NCI-H774 (cell line): ENCODE measurements around the gene ACE.

Experiments used
- DNase-seq: peaks from one replicate; lab custom pipeline; 2025; lab: John Stamatoyannopoulos, UW

ACE gene

DNA sequence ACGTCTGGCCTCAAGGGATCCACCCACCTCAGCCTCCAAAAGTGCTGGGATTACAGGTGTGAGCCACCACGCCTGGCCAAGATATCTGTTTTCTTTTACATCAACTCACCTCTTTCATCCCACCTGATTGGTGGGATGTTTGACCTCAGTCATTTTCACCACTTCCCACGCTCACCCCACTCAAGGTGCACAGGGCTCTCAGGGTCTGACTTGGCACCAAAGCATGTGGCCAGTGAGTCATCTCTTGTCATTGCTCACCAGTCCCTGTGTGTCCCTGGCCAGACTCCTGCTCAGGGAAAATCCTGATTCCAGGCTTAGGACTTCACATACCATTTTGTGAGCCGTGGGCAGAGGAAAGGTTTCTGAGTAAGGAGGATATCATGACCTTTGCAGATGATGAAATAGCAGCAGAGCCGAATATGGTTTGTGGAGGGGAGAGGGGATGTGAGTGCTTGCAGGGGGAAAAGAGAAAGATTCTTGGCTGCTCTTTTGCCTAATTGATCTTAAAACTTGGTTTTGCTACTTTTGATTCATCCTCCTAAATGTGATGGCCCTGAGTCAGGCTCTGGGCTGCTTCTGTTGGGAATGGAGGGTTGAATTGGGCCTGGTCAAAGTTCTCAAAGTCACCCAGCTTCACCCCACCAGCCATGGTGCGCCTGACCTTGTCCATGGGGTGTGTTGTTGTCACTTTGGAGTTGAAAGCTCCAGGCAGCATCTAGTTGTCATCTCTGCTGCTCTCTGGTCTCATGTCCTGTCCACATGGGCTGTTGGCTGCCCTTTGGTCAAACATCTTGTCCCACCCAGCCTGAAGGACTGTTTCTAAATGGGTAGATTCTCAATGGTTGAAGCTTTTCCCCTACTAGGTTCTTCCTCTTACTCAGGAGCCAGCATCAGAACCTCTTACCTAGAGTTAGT, 40.3 kb downstream of the ACE start:
- no peak for DNase-seq

- no peak for DNase-seq
These were observed 41.1 kb downstream of the ACE start for GRCh38 chr17:63517825-63518534.

GRCh38 chr17:63519116-63519881, 42.4 kb downstream of the ACE start:
- DNase-seq: no peak

DNA sequence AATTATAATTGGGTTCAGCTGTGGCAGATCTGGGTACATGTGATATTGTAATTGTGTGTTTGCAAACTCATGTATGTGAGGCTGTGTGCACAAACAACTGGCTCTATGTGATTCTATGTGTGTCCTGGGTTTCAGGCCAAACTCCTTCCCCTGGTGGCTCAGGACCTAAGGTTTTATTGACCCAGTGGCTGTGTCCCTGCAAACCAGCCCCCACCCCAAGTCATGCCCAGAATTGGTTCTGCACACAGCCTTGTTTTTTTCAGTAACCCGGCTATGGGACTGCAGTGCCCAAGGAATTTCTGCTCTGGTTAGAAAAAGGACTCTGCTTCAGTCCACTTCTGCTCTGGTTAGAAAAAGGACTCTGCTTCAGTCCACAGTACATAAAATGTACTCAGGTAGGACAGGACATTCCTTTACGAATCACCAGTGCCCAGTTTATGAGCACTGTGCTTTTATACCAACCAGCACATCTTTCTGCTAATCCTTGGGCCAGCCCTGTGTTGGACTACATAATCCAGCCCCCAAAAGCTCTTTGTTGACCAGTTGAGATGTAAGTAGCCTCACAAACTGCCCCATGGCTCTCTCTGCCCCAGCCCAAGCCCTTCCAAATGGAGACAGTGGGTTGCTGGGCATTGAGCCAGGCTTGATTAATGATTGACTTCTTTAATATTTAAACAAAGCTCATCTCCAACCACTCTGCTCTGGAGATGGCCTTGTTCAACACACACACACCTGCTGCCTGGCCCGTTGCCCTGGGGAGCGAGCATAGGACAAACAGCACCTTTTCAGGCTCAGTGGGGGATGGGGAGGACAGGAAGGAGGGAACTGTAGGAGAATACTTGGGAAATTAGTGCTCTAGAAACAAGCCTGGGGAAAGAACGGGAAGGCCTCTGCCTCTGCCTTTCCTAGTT, 43.4 kb downstream of the ACE start:
- peak; percentile 92 for DNase-seq

- DNase-seq: no peak
These were observed 46.5 kb downstream of the ACE start, which contains the start of gene KCNH6 for GRCh38 chr17:63523253-63523855. KCNH6 (plus strand) TSS chr17:63523358; CDS start chr17:63523414, 56 bp downstream.

DNA sequence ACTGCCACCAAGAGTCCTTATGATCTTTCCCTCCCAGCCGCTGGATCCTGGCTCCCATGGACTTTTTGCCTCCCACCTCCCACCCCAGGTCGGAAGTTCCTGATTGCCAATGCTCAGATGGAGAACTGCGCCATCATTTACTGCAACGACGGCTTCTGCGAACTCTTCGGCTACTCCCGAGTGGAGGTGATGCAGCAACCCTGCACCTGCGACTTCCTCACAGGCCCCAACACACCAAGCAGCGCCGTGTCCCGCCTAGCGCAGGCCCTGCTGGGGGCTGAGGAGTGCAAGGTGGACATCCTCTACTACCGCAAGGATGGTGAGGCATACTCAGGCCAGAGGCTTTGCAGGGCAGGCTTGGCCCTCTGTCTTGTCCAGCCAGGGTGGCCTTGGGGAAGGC, 47.2 kb downstream of the ACE start:
- DNase-seq: no peak

- DNase-seq: no peak
These were observed 48.5 kb downstream of the ACE start for GRCh38 chr17:63525190-63525946.

- no peak for DNase-seq
These were observed 50.0 kb downstream of the ACE start for GRCh38 chr17:63526861-63527260.

DNA sequence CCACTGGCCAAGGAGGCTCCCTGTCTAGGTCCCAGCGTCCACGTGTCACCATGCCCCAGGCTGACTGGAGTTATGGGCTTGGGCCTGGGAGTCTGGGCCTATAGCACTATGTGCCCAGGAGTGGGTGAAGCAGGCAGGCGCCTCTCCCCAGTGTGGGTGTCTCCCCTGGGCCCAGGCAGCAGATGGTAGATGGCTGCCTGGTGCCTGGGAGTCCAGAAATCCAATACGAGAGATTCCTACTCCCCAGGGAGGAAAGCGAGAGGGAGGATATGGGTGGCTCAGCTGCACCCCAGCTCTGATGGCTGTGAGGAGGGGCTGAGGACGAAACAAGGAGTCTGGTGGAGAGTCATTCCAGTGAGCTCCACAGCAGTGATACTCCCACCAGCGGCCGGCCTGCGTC, 51.3 kb downstream of the ACE start:
- no peak for DNase-seq

DNA sequence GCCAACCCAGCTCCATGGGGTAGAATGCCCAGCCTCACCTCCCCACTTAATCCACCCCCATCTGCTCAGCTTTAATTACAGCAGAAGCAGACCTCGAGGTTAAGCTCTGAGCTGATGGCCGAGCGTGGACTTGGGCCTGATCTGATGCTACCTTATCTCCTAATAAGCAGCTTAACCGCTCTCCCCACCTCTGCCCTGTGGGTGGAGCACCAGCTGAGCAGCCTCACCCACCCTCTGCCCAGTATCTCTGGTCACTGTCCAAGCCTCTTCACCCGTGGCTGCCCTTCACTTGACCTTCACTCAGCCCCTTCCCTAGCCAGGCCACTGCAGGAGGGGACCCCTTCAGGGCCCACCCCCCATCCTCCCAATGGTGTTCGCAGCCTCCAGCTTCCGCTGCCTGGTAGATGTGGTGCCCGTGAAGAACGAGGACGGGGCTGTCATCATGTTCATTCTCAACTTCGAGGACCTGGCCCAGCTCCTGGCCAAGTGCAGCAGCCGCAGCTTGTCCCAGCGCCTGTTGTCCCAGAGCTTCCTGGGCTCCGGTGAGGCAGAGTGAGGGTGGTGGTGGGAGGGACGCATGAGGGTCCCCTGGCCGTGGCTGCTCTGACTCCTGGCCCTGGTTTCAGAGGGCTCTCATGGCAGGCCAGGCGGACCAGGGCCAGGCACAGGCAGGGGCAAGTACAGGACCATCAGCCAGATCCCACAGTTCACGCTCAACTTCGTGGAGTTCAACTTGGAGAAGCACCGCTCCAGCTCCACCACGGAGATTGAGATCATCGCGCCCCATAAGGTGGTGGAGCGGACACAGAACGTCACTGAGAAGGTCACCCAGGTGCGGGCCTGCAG, 53.1 kb downstream of the ACE start:
- DNase-seq: no peak

DNA sequence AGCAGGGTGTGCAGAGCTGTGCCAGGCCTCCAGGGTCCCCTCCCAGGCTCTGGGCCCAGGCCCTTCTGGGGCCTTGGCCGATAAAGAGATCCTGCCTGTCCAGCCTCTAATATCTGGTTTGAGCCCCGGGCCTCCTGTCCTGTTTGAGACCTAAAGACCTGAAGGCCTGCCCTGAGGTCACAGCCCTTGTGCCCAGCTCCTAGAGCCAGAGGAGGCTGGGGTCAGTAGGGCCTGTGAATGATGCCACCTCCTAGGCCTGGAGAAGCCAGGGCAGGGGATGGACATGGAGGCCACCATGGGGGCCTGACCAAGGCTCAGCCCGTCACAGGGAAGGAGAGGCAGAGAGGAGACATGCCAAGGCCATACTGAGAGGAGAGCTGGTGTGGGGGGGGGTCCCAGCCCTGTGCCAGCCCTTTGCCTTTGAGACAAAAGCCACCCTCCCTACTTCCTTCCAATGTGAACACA, 53.7 kb downstream of the ACE start:
- no peak for DNase-seq

DNA sequence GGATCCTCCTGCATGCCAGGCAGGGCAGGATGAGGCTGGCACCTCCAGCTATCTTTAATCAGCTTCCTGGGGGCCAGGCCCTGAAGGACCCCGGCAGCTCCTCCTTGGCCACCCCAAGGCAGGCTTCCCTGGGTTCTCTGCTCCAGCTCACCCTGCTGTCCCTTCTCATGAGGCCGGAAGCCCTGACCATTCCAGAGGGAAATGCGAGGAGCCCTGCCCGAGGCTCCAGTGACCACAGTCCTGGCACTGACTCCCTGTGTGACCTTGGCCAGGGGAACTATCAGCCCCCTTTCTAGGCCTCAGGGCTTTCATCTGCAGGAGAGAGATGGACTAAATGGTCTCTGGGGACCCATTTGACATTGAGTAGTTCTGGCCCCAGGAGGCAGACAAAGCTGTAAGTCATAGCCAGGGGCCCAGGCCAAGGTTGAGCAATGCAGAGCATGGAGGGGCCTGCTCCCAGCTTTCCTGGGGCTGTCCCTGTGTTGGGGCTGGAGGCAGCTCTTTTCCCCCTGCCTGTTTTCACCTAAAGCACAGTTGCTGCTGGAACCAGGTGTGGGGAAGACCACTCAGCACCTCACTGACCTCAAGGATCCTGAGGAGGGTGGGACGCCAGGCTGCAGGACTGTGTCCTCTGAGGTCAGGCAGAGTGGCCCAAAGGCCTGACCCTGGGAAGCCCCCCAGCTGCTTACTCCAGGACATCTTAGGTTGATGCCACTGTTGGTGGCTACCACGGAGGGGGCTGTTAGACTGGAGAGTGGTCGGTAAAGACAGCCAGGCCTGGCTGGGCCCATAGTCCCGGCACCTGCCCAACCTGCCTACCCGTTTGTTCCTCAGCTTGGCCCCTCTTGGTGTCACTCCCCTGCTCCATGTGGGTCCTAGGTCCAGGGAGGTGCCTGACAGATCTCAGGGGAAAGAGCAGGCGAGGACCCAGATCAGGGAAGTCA, 54.4 kb downstream of the ACE start:
- DNase-seq: no peak

DNA sequence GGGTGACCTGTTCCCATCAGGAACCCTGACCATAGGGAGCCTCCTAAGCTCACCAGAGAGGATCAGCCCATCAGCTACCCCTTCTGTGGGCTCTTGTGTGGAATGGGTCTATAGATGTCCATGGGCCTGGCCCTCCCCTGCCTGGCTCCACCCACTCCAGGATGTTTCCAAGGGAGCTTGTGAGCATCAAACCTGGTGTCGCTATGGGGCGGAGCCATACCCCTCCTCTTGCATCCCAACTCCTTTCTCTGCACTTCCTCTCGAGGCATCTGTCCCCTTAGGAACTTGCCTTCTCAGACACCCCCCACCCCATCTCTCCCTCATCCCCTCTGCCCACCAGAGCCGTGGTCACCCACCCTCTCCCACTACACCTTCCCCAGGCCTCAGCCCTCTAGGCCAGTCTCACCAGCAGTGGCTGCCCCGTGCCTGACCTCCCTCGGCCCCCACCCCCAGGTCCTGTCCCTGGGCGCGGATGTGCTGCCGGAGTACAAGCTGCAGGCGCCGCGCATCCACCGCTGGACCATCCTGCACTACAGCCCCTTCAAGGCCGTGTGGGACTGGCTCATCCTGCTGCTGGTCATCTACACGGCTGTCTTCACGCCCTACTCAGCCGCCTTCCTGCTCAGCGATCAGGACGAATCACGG, 56.7 kb downstream of the ACE start:
- DNase-seq: no peak

DNA sequence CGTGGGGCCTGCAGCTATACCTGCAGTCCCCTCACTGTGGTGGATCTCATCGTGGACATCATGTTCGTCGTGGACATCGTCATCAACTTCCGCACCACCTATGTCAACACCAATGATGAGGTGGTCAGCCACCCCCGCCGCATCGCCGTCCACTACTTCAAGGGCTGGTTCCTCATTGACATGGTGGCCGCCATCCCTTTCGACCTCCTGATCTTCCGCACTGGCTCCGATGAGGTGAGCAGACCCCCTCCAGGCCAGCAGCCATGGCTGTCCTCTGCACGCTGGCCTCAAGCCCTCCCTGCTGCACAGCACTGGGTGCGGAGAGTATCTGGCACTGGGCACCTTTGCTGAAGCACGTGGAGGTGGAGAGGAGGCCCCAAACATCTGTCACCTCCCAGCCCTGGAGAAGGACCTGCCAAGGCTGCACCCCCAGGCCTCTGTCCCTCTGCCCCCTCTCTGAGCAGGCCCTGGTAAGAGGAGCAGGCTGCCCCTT, 57.3 kb downstream of the ACE start:
- no peak for DNase-seq

DNA sequence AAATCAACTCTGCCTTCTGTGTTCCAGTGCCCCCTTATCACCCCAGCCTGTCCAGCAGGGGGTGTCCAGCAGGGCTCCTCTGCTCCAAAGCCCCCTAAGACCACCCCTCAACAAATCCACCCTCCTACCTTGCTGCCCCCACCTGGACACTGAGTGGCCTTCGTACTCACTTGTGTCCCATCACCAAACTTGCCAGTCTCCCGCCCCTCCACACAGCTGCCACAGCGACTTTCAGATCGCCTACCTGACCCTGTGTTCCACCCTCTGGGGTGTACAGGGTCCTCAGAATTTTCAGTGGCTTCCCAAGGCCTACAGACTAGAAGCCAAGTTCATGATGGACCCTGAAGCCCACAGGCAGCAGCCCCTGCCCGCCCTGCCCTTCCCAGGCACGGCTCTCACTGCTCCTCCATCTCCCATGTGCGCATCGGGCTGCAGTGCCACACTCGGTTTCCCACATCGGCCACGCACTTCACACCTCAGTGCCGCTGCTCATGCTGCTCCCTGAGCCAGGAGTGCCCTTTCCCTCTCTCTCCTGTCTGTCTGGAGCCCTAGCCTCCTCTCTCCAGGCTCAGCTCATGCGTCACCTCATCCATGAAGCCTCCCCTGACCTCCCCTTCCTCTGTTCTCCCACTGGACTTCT, 58.1 kb downstream of the ACE start:
- DNase-seq: no peak

DNA sequence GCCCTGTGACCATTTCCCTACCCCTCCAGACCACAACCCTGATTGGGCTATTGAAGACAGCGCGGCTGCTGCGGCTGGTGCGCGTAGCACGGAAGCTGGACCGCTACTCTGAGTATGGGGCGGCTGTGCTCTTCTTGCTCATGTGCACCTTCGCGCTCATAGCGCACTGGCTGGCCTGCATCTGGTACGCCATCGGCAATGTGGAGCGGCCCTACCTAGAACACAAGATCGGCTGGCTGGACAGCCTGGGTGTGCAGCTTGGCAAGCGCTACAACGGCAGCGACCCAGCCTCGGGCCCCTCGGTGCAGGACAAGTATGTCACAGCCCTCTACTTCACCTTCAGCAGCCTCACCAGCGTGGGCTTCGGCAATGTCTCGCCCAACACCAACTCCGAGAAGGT, 58.8 kb downstream of the ACE start:
- DNase-seq: no peak

GRCh38 chr17:63537001-63537400, 60.1 kb downstream of the ACE start:
- no peak for DNase-seq
